Ishikawa (cell line): Measurements from ENCODE around the gene CYP11A1.
A peak's percentile ranks its signal among the peaks of the same experiment; 100 is the strongest.

Experiments used
- EGR1 ChIP-seq: IDR thresholded peaks from 2 replicates; pipeline ENCODE4 v1.6.1; 2012
- EP300 ChIP-seq: IDR thresholded peaks from 2 replicates; pipeline ENCODE4 v1.6.1; 2012; ENCODE audit warnings: borderline replicate concordance
- FOXM1 ChIP-seq: IDR thresholded peaks from 2 replicates; pipeline ENCODE4 v1.6.1; 2012; ENCODE audit warnings: low read depth, borderline replicate concordance
- NFIC ChIP-seq: IDR thresholded peaks from 2 replicates; pipeline ENCODE4 v1.6.1; 2012
- RAD21 ChIP-seq: IDR thresholded peaks from 2 replicates; pipeline ENCODE4 v1.6.1; 2012; ENCODE audit warnings: low read depth
- TAF1 ChIP-seq: IDR thresholded peaks from 2 replicates; pipeline ENCODE4 v1.6.1; 2012; ENCODE audit warnings: low read depth, mild to moderate bottlenecking
- TCF12 ChIP-seq: IDR thresholded peaks from 2 replicates; pipeline ENCODE4 v1.6.1; 2012; ENCODE audit warnings: low read depth
- TEAD4 ChIP-seq: IDR thresholded peaks from 2 replicates; pipeline ENCODE4 v1.6.1; 2012
- YY1 ChIP-seq: IDR thresholded peaks from 2 replicates; pipeline ENCODE4 v1.6.1; 2012; ENCODE audit warnings: low read depth
- TF ChIP-seq, protein P1 (sequence below): IDR thresholded peaks from 2 replicates; pipeline ENCODE4 v1.6.1; 2012; ENCODE audit warnings: low read depth, mild to moderate bottlenecking
- TF ChIP-seq, protein P2 (sequence below): IDR thresholded peaks from 2 replicates; pipeline ENCODE4 v1.6.1; 2012

DNA sequence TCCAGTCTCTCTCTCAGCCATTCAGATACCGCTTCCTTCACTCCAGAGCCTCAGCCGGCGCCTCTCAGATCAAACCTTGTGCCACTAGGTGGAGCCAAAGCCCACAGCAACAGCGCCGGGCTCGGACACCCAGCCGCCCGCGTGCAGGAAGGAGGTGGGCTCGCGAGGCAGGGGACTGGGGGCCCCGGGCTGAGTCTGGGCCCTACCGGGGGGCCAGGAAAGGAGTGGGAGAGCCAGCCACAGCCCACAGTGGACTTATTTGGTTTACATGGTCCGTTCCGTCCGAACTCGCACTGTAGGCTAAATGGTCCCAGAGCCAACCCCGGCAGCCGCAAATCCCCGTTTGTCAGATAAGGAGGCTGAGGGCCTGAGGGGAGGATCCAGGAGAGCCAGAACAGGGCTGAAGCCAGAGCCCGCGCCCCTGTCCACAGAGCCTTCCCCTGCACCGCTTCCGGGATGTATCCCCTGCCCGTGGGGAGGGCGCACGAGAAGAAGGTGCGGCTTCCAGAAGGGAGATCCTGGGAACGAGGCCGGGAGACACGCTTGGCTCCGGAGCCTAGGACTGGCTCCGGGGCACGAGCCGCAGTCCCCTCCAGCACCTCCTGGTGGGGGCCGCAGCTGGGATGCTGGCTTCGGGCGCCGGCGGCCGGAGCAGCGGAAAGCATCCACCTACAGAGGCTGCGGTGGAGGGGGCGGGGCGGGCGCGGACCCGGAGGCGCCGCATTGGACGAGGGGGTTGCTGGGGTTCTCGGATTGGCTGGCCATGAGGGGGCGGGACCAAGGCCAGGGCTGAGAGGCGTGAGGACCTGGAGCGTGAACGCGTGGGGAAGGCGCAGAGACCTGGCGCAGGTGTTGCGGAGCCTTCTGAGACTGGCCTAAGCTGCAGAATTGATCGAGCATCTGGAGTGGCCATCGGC is 6.5 kb upstream of the CYP11A1 start:
- TF ChIP-seq RAD21 (peak; percentile 94), TAF1 (0 out of 2 replicates have a peak, but pooled peaks have one; percentile 16), FOXM1 (no peak), NFIC (no peak), YY1 (no peak), EP300 (no peak), TCF12 (no peak), EGR1 (no peak), TEAD4 (no peak)
- TF ChIP-seq, protein P1, sequence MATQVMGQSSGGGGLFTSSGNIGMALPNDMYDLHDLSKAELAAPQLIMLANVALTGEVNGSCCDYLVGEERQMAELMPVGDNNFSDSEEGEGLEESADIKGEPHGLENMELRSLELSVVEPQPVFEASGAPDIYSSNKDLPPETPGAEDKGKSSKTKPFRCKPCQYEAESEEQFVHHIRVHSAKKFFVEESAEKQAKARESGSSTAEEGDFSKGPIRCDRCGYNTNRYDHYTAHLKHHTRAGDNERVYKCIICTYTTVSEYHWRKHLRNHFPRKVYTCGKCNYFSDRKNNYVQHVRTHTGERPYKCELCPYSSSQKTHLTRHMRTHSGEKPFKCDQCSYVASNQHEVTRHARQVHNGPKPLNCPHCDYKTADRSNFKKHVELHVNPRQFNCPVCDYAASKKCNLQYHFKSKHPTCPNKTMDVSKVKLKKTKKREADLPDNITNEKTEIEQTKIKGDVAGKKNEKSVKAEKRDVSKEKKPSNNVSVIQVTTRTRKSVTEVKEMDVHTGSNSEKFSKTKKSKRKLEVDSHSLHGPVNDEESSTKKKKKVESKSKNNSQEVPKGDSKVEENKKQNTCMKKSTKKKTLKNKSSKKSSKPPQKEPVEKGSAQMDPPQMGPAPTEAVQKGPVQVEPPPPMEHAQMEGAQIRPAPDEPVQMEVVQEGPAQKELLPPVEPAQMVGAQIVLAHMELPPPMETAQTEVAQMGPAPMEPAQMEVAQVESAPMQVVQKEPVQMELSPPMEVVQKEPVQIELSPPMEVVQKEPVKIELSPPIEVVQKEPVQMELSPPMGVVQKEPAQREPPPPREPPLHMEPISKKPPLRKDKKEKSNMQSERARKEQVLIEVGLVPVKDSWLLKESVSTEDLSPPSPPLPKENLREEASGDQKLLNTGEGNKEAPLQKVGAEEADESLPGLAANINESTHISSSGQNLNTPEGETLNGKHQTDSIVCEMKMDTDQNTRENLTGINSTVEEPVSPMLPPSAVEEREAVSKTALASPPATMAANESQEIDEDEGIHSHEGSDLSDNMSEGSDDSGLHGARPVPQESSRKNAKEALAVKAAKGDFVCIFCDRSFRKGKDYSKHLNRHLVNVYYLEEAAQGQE, result no peak
- TF ChIP-seq, protein P2, sequence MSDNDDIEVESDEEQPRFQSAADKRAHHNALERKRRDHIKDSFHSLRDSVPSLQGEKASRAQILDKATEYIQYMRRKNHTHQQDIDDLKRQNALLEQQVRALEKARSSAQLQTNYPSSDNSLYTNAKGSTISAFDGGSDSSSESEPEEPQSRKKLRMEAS, result peak; percentile 91
